K562 (cell line): ENCODE results near the gene ERGIC3. TPM values are rescaled to one million over a fixed set of nuclear protein-coding genes. Genes with fewer than 3 reads are reported as not detected.

ENCODE experiments used
- BMI1 ChIP-seq: fragments of 150-350 bp; IDR thresholded peaks from 2 replicates; pipeline ENCODE4 v1.6.1; 2014; ENCODE audit warnings: low read length
- CBX1 ChIP-seq: sonication (generic); IDR thresholded peaks from 2 replicates; pipeline ENCODE4 v1.6.1; 2016; ENCODE audit warnings: antibody characterized with exemption, low read depth, mild to moderate bottlenecking
- CBX5 ChIP-seq: IDR thresholded peaks from 2 replicates; pipeline ENCODE4 v1.6.1; 2014; ENCODE audit warnings: low read depth, borderline replicate concordance
- CEBPZ ChIP-seq: fragments of 150-350 bp; IDR thresholded peaks from 2 replicates; pipeline ENCODE4 v1.6.1; 2014; ENCODE audit warnings: low read depth, mild to moderate bottlenecking, low read length, borderline replicate concordance
- CGGBP1 ChIP-seq: fragments of 250-450 bp; sonication (Bioruptor Pico); IDR thresholded peaks from 2 replicates; pipeline ENCODE4 v1.9.0; 2021; ENCODE audit warnings: mild to moderate bottlenecking
- HIVEP1 ChIP-seq: fragments of 250-450 bp; sonication (Bioruptor Pico); IDR thresholded peaks from 2 replicates; pipeline ENCODE4 v1.4.0; 2020; ENCODE audit warnings: mild to moderate bottlenecking
- IRF9 ChIP-seq: fragments of 450-650 bp; IDR thresholded peaks from 2 replicates; pipeline ENCODE4 v1.6.1; 2016; ENCODE audit warnings: missing biosample characterization, missing genetic modification characterization
- NR2C1 ChIP-seq, 2 experiments: fragments of 450-650 bp; IDR thresholded peaks; 2 replicates each; pipeline ENCODE4 v1.6.1; 2017; ENCODE audit warnings: mild to moderate bottlenecking in 2 of 2, antibody characterized with exemption in 1 of 2, inconsistent platforms in 1 of 2, missing compliant biosample characterization in 1 of 2, missing genetic modification characterization in 1 of 2
- POLR2G ChIP-seq: fragments of 200-400 bp; formaldehyde crosslinking; IDR thresholded peaks from 2 replicates; pipeline ENCODE4 v1.6.1; 2017; ENCODE audit warnings: low read depth, mild to moderate bottlenecking, antibody characterized with exemption, low read length, moderate library complexity
- ZBTB1 ChIP-seq: sonication (generic); formaldehyde crosslinking; IDR thresholded peaks from 2 replicates; pipeline ENCODE4 v1.8.1; 2023; ENCODE audit warnings: missing genetic modification reagents, low read depth, mild to moderate bottlenecking, borderline replicate concordance
- ZBTB40 ChIP-seq, 2 experiments: fragments of 450-650 bp in 1 of 2; sonication (generic) in 1 of 2; formaldehyde crosslinking in 1 of 2; IDR thresholded peaks; 2 replicates each; pipeline versions ENCODE4 v1.7.1 to v1.9.0; 2016 to 2022; ENCODE audit warnings: inconsistent platforms in 1 of 2, mild to moderate bottlenecking in 1 of 2, missing genetic modification reagents in 1 of 2
- ZNF707 ChIP-seq: fragments of 250-450 bp; sonication (Bioruptor Pico); conservative IDR thresholded peaks from 2 replicates; pipeline ENCODE4 v1.8.0; 2022; ENCODE audit warnings: inconsistent platforms, mild to moderate bottlenecking, moderate library complexity
- polyA plus RNA-seq, 8 experiments: library from polyadenylated mRNA; depleted of rRNA in 4 of 8; stranded (reverse) in 5 of 8; unstranded in 3 of 8; fragments of >200 nt; fragmentation: Nextera tagmentation in 2 of 8; fragmentation: Illumina TruSeq in 1 of 8; extraction: Ambion mirVana in 2 of 8; extraction: Trizol in 1 of 8; gene quantifications; 2 replicates each; pipeline versions ENCODE4 v1.2.1 to v1.2.3, GENCODE V29; 2011 to 2014; ENCODE audit warnings: inconsistent platforms in 1 of 8, missing spikeins in 1 of 8
- total RNA-seq, 7 experiments: library from RNA; depleted of rRNA in 6 of 7; stranded (reverse); fragments of >200 nt in 6 of 7; fragmentation: Illumina TruSeq in 2 of 7; extraction: Trizol in 2 of 7; gene quantifications; 2 replicates each; pipeline versions ENCODE4 v1.2.1 to v1.2.3, GENCODE V29; 2011 to 2021; ENCODE audit warnings: low replicate concordance in 1 of 7

ERGIC3 gene
- total and polyA plus RNA-seq, 9 of the 15 experiments (the other 6 are each of a cell fraction or from before 2014, with no cell fraction given) = 121 to 278 (median 184) TPM

GRCh38 chr20:35541783-35542662 lies at the start of gene ERGIC3 (continued):
- TF ChIP-seq IRF9 (no peak), ZBTB40 (IDR thresholded peaks at IDR 0.05) (peak; percentile 94), ZBTB40 (CRISPR knock-in tag; IDR thresholded peaks at IDR 0.05) (no peak), POLR2G (peak; percentile 91), HIVEP1 (CRISPR knock-in tag) (no peak), ZBTB1 (CRISPR knock-in tag) (no peak), ZNF707 (CRISPR knock-in tag) (no peak), CBX1 (peak; percentile 65; the same call in 1 of the 2 replicates), BMI1 (no peak), NR2C1 (IDR thresholded peaks at IDR 0.05) (peak; percentile 97), NR2C1 (tag; IDR thresholded peaks at IDR 0.05) (peak; percentile 98), CBX5 (no peak), CGGBP1 (CRISPR knock-in tag) (no peak), CEBPZ (no peak)
